Endothelial cell of coronary artery (primary cell): ENCODE data around the gene DUX4. TPM values are rescaled to one million over a fixed set of nuclear protein-coding genes. Genes with fewer than 3 reads are reported as not detected.

Source experiments
- total RNA-seq: library from RNA; depleted of rRNA; stranded (reverse); fragments of >200 nt; gene quantifications from 2 replicates; pipeline ENCODE4 v1.2.3, GENCODE V29; 2014

The DUX4 gene
- total RNA-seq: not detected in 2 replicates

GRCh38 chr4:190173428-190173827, at the start of gene DUX4:
Gene DUX4 (plus strand): TSS chr4:190173774. CDS start chr4:190173774, 0 bp downstream.

Other genes with a start within 250 kb of the DUX4 start
- 25.9 and 33.1 TPM in 2 replicates for gene FRG1, start 232.9 kb upstream of the DUX4 start, total RNA-seq
- gene FRG2, start 146.5 kb upstream of the DUX4 start, total RNA-seq: not detected in 2 replicates
- gene DBET, start 109.3 kb upstream of the DUX4 start, total RNA-seq: not detected in 2 replicates